IMR-90 (cell line): Measurements from ENCODE around the gene NATD1.

Source experiments
- CHD1 ChIP-seq: IDR thresholded peaks from 2 replicates; pipeline ENCODE4 v1.6.1; 2012; ENCODE audit warnings: low read depth, low read length, improper control_type of control experiment
- CTCF ChIP-seq: conservative IDR thresholded peaks from 2 replicates; pipeline ENCODE4 v1.5.1; 2012; ENCODE audit warnings: mild to moderate bottlenecking, low read depth, low read length, improper control_type of control experiment
- FOS ChIP-seq: fragments of 150-350 bp; IDR thresholded peaks from 2 replicates; pipeline ENCODE4 v1.6.1; 2016; ENCODE audit warnings: low read depth, low read length
- POLR2A ChIP-seq: IDR thresholded peaks from 2 replicates; pipeline ENCODE4 v1.6.1; 2012; ENCODE audit warnings: mild to moderate bottlenecking, low read depth, low read length

DNA sequence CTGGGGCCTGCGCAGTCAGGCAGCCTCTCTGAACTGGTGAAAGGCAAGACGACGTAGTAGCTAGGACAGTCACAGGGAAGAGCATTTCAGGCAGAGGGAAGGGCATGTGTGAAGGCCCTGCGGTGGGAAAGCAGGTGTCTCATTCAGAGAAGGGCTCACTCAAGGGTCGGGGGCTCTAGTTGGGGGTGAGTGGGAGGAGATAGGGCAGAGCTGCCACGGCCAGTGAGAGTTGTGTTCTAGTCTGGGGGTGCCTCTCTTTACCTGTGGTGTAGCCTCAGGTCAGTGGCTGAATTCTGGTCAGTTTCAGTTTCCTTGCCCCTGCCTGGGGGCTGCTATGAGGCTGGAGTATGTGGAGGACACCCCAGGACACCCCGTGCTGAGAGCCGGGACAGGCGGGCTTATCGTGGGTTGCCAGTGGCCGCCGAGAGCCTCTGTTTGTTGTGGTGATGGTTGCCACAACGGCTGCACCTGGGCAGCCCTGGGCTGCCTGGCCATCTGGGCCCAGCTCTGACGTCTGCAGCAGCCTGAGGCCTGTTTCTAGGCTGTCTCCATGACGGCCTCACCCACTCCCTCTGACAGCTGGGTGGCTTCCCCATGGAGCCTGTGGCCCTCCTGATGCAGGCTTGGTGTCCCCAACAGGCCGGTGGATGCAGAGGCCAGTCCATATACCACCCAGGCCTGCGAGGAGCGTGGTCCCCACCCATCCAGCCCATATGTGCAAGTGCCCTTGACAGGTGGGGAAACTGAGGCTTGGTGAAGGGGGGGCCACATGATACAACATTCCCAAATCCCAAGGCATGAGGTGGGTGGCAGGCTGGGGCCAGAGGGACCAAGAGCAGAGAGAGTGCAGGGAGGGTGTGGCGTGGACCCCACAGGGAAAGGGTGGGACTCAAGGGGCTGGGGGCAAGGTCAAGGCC lies 42.1 kb upstream of the NATD1 start:
- TF ChIP-seq CTCF (no peak), CHD1 (no peak), FOS (no peak), POLR2A (no peak)
